GM21528 (cell line): Measurements from ENCODE around the gene GARS1.
"Not testable (repeated sequence)": the region's sequence is repeated elsewhere in the genome, so short reads cannot be mapped to it uniquely, and the experiment has no call there.

ENCODE experiments used
- ATAC-seq: cut with Tn5 transposase; IDR thresholded peaks from one replicate; pipeline ENCODE4 v1.9.1; 2021; ENCODE audit warnings: mild to moderate bottlenecking, moderate library complexity; ENCODE audit not compliant: unreplicated experiment, low FRiP score

The GARS1 gene

GRCh38 chr7:30570238-30570637 lies 24.4 kb upstream of the GARS1 start:
- not testable (repeated sequence) for ATAC-seq

GRCh38 chr7:30572212-30572841 lies 22.4 kb upstream of the GARS1 start:
- ATAC-seq: no peak

- ATAC-seq: no peak
Measured at GRCh38 chr7:30575910-30576309, 18.8 kb upstream of the GARS1 start.

GRCh38 chr7:30583181-30583580 lies 11.5 kb upstream of the GARS1 start:
- no peak for ATAC-seq

- no peak for ATAC-seq
Measured at GRCh38 chr7:30584415-30584814, 10.3 kb upstream of the GARS1 start.

GRCh38 chr7:30584965-30585364 lies 9.7 kb upstream of the GARS1 start:
- ATAC-seq: no peak

- ATAC-seq: no peak
Measured at GRCh38 chr7:30585675-30586074, 9.0 kb upstream of the GARS1 start.

GRCh38 chr7:30587547-30587946 lies 7.1 kb upstream of the GARS1 start:
- ATAC-seq: not testable (repeated sequence)

GRCh38 chr7:30589111-30589510 lies 5.6 kb upstream of the GARS1 start:
- no peak for ATAC-seq

- ATAC-seq: peak; percentile 35
Measured at GRCh38 chr7:30594048-30594539, 584 bp upstream of the GARS1 start.

GRCh38 chr7:30595436-30596013 lies 847 bp downstream of the GARS1 start:
- no peak for ATAC-seq

GRCh38 chr7:30596014-30596641 lies 1.4 kb downstream of the GARS1 start:
- no peak for ATAC-seq

GRCh38 chr7:30596721-30597120 lies 2.0 kb downstream of the GARS1 start:
- no peak for ATAC-seq

- no peak for ATAC-seq
Measured at GRCh38 chr7:30598121-30598876, 3.6 kb downstream of the GARS1 start.

- no peak for ATAC-seq
Measured at GRCh38 chr7:30604901-30605300, 10.2 kb downstream of the GARS1 start.

GRCh38 chr7:30605832-30606231 lies 11.2 kb downstream of the GARS1 start:
- no peak for ATAC-seq

- no peak for ATAC-seq
Measured at GRCh38 chr7:30612658-30613265, 18.1 kb downstream of the GARS1 start.

GRCh38 chr7:30613366-30614325 lies 19.0 kb downstream of the GARS1 start:
- no peak for ATAC-seq

- no peak for ATAC-seq
Measured at GRCh38 chr7:30616318-30616717, 21.6 kb downstream of the GARS1 start.

GRCh38 chr7:30617359-30617758 lies 22.7 kb downstream of the GARS1 start:
- ATAC-seq: no peak
